Glutamatergic neuron (in vitro differentiated cells): ENCODE data around the gene RARA. TPM values are rescaled to one million over a fixed set of nuclear protein-coding genes. Genes with fewer than 3 reads are reported as not detected.
"Not testable (repeated sequence)": the region's sequence is repeated elsewhere in the genome, so short reads cannot be mapped to it uniquely, and the experiment has no call there.

Source experiments
- DNase-seq: peaks from one replicate; pipeline ENCODE4 v3.0.0; 2022
- H3K27ac Mint-ChIP-seq: one replicate; pipeline ENCODE4 v1.8.0; 2020; ENCODE audit warnings: mild to moderate bottlenecking, mixed read lengths, inconsistent platforms; ENCODE audit not compliant: unreplicated experiment
- H3K27me3 Mint-ChIP-seq: one replicate; pipeline ENCODE4 v1.8.0; 2020; ENCODE audit warnings: mild to moderate bottlenecking, moderate library complexity, mixed read lengths, inconsistent platforms; ENCODE audit not compliant: unreplicated experiment
- H3K36me3 Mint-ChIP-seq: one replicate; pipeline ENCODE4 v1.8.0; 2020; ENCODE audit warnings: mild to moderate bottlenecking, mixed read lengths, inconsistent platforms; ENCODE audit not compliant: unreplicated experiment
- H3K4me1 Mint-ChIP-seq: one replicate; pipeline ENCODE4 v1.8.0; 2020; ENCODE audit warnings: mild to moderate bottlenecking, low read depth, mixed read lengths, inconsistent platforms; ENCODE audit not compliant: unreplicated experiment
- H3K4me3 Mint-ChIP-seq: one replicate; pipeline ENCODE4 v1.8.0; 2020; ENCODE audit warnings: mild to moderate bottlenecking, mixed read lengths, inconsistent platforms; ENCODE audit not compliant: unreplicated experiment
- H3K9me3 Mint-ChIP-seq: one replicate; pipeline ENCODE4 v1.8.0; 2020; ENCODE audit warnings: mild to moderate bottlenecking, moderate library complexity, mixed read lengths, inconsistent platforms; ENCODE audit not compliant: unreplicated experiment
- CTCF ChIP-seq: fragments of 200-600 bp; sonication (generic); IDR thresholded peaks from one replicate; pipeline ENCODE4 v1.5.0; 2021; ENCODE audit not compliant: partially characterized antibody, unreplicated experiment
- total RNA-seq: library from RNA; stranded (reverse); fragmentation: NEBNext Ultra II Directional; extraction: Animal tissue kit (Norgen Biotek cat#: 25700); gene quantifications from one replicate; pipeline ENCODE4 v1.2.1, GENCODE V29; 2021; ENCODE audit not compliant: unreplicated experiment

RARA gene
- total RNA-seq, 1 donor from 2014 or later: 26.2 TPM

GRCh38 chr17:40373324-40373723 lies 64.3 kb downstream of the RARA start:
- no peak for DNase-seq
- H3K4me1 Mint-ChIP-seq: no peaks in the 10 kb centered on the region
- H3K9me3 Mint-ChIP-seq: no peaks in the 10 kb centered on the region
- TF ChIP-seq CTCF: no peak
- H3K36me3 Mint-ChIP-seq: peaks cover 9% of the 10 kb centered on the region
- H3K4me3 Mint-ChIP-seq: no peak overlapping the region
- H3K27ac Mint-ChIP-seq: no peak overlapping the region
- peaks cover 2% of the 10 kb centered on the region for H3K27me3 Mint-ChIP-seq

GRCh38 chr17:40373999-40374398 lies 65.0 kb downstream of the RARA start:
- TF ChIP-seq CTCF: no peak
- H3K4me1 Mint-ChIP-seq: no peaks in the 10 kb centered on the region
- H3K4me3 Mint-ChIP-seq: no peak overlapping the region
- no peak for DNase-seq
- no peaks in the 10 kb centered on the region for H3K9me3 Mint-ChIP-seq
- peaks cover 2% of the 10 kb centered on the region for H3K27me3 Mint-ChIP-seq
- peaks cover 9% of the 10 kb centered on the region for H3K36me3 Mint-ChIP-seq
- H3K27ac Mint-ChIP-seq: no peak overlapping the region

GRCh38 chr17:40374821-40375498 lies 66.0 kb downstream of the RARA start:
- Mint-ChIP-seq H3K9me3 (no peaks in the 10 kb centered on the region), H3K27ac (no peak overlapping the region), H3K36me3 (peaks cover 9% of the 10 kb centered on the region), H3K4me1 (no peaks in the 10 kb centered on the region), H3K27me3 (peaks cover 2% of the 10 kb centered on the region), H3K4me3 (no peak overlapping the region)
- TF ChIP-seq CTCF: no peak
- DNase-seq: no peak

GRCh38 chr17:40375786-40376185 lies 66.8 kb downstream of the RARA start:
- H3K36me3 Mint-ChIP-seq, H3K27ac Mint-ChIP-seq: not testable (repeated sequence)

GRCh38 chr17:40376541-40376940 lies 67.6 kb downstream of the RARA start:
- H3K36me3 Mint-ChIP-seq, H3K4me3 Mint-ChIP-seq, H3K27ac Mint-ChIP-seq, H3K27me3 Mint-ChIP-seq, DNase-seq, H3K4me1 Mint-ChIP-seq, H3K9me3 Mint-ChIP-seq: not testable (repeated sequence)

More at GRCh38 chr17:40375786-40376185, 66.8 kb downstream of the RARA start:
- not testable (repeated sequence) for H3K4me3 Mint-ChIP-seq, DNase-seq, H3K4me1 Mint-ChIP-seq, H3K9me3 Mint-ChIP-seq, H3K27me3 Mint-ChIP-seq

- Mint-ChIP-seq H3K9me3 (no peaks in the 10 kb centered on the region), H3K36me3 (peaks cover 9% of the 10 kb centered on the region), H3K27ac (no peak overlapping the region), H3K4me1 (no peaks in the 10 kb centered on the region), H3K4me3 (no peak overlapping the region), H3K27me3 (peaks cover 2% of the 10 kb centered on the region)
- no peak for DNase-seq
- TF ChIP-seq CTCF: no peak
Observed at GRCh38 chr17:40377832-40378231, 68.9 kb downstream of the RARA start.
